IPS-20b (cell line): ENCODE results near the gene DDX3Y.

Experiments used
- H3K27ac ChIP-seq: one replicate; pipeline ENCODE4 v1.5.1; 2013; ENCODE audit warnings: low read length
- H3K27me3 ChIP-seq: 2 replicates; pipeline ENCODE4 v1.6.1; 2013; ENCODE audit warnings: mild to moderate bottlenecking, low read length, inconsistent platforms; ENCODE audit not compliant: insufficient read depth
- H3K36me3 ChIP-seq: 2 replicates; pipeline ENCODE4 v1.6.1; 2013; ENCODE audit warnings: low read depth, mild to moderate bottlenecking, inconsistent platforms, low read length, moderate library complexity; ENCODE audit not compliant: insufficient read depth
- H3K4me1 ChIP-seq: 2 replicates; pipeline ENCODE4 v1.6.1; 2013; ENCODE audit warnings: mild to moderate bottlenecking, control low read depth, inconsistent platforms, low read length, moderate library complexity; ENCODE audit not compliant: insufficient read depth
- H3K4me3 ChIP-seq: 2 replicates; pipeline ENCODE4 v1.5.1; 2013; ENCODE audit warnings: mild to moderate bottlenecking, low read length, inconsistent platforms
- H3K9ac ChIP-seq: 2 replicates; pipeline ENCODE4 v1.6.1; 2013; ENCODE audit warnings: low read depth, mild to moderate bottlenecking, inconsistent platforms, low read length, moderate library complexity
- H3K9me3 ChIP-seq: 2 replicates; pipeline ENCODE4 v1.6.1; 2013; ENCODE audit warnings: mild to moderate bottlenecking, low read depth, low read length, inconsistent platforms; ENCODE audit not compliant: insufficient read depth

DDX3Y gene

GRCh38 chrY:12904618-12905516 is at the start of gene DDX3Y:
TSS of gene DDX3Y (plus strand) at chrY:12904868. CDS start at chrY:12904937, 69 bp downstream.
- H3K27ac ChIP-seq = peak within 1 kb of the TSS; percentile 78
- H3K4me3 ChIP-seq = peak within 1 kb of the TSS; percentile 96
- H3K36me3 ChIP-seq = peaks cover 17% of the 10 kb centered on the region
- no peaks in the 10 kb centered on the region for H3K9me3 ChIP-seq
- no peaks in the 10 kb centered on the region for H3K4me1 ChIP-seq
- no peaks in the 10 kb centered on the region for H3K27me3 ChIP-seq
- H3K9ac ChIP-seq = peak within 1 kb of the TSS; percentile 97

GRCh38 chrY:12855791-12856275 is 48.8 kb upstream of the DDX3Y start:
- peaks cover 65% of the 10 kb centered on the region for H3K36me3 ChIP-seq
- no peak overlapping the region for H3K9ac ChIP-seq
- H3K27me3 ChIP-seq = no peaks in the 10 kb centered on the region
- H3K27ac ChIP-seq = no peak overlapping the region
- H3K9me3 ChIP-seq = no peaks in the 10 kb centered on the region
- no peak overlapping the region for H3K4me3 ChIP-seq
- no peaks in the 10 kb centered on the region for H3K4me1 ChIP-seq

GRCh38 chrY:12867960-12868359 is 36.7 kb upstream of the DDX3Y start:
- no peak overlapping the region for H3K9ac ChIP-seq
- H3K36me3 ChIP-seq = no peaks in the 10 kb centered on the region
- no peaks in the 10 kb centered on the region for H3K9me3 ChIP-seq
- H3K27ac ChIP-seq = no peak overlapping the region
- H3K4me1 ChIP-seq = peaks cover 3% of the 10 kb centered on the region; the same call in 1 of the 2 replicates
- no peak overlapping the region for H3K4me3 ChIP-seq
- no peaks in the 10 kb centered on the region for H3K27me3 ChIP-seq

- Histone ChIP-seq H3K36me3 (no peaks in the 10 kb centered on the region), H3K27ac (no peak overlapping the region), H3K4me3 (no peak overlapping the region), H3K9me3 (no peaks in the 10 kb centered on the region), H3K27me3 (no peaks in the 10 kb centered on the region), H3K4me1 (no peaks in the 10 kb centered on the region), H3K9ac (no peak overlapping the region)
These were observed 7.7 kb upstream of the DDX3Y start for GRCh38 chrY:12896973-12897372.

- no peaks in the 10 kb centered on the region for H3K9me3 ChIP-seq
- H3K27ac ChIP-seq = no peak overlapping the region
- H3K4me1 ChIP-seq = no peaks in the 10 kb centered on the region
- no peak overlapping the region for H3K9ac ChIP-seq
- H3K4me3 ChIP-seq = no peak overlapping the region
- H3K36me3 ChIP-seq = no peaks in the 10 kb centered on the region
- H3K27me3 ChIP-seq = no peaks in the 10 kb centered on the region
These were observed 6.1 kb upstream of the DDX3Y start for GRCh38 chrY:12898604-12899003.

- H3K27ac ChIP-seq = peak overlapping the region; percentile 78
- H3K9ac ChIP-seq = peak overlapping the region; percentile 97
- H3K36me3 ChIP-seq = peaks cover 23% of the 10 kb centered on the region
- H3K9me3 ChIP-seq = no peaks in the 10 kb centered on the region
- no peaks in the 10 kb centered on the region for H3K4me1 ChIP-seq
- H3K4me3 ChIP-seq = peak overlapping the region; percentile 96
- H3K27me3 ChIP-seq = no peaks in the 10 kb centered on the region
These were observed 827 bp downstream of the DDX3Y start for GRCh38 chrY:12905517-12905872.

- no peaks in the 10 kb centered on the region for H3K4me1 ChIP-seq
- H3K27ac ChIP-seq = peak overlapping the region; percentile 78
- peak overlapping the region; percentile 96 for H3K4me3 ChIP-seq
- no peaks in the 10 kb centered on the region for H3K9me3 ChIP-seq
- H3K27me3 ChIP-seq = no peaks in the 10 kb centered on the region
- peak overlapping the region; percentile 97 for H3K9ac ChIP-seq
- H3K36me3 ChIP-seq = peaks cover 27% of the 10 kb centered on the region
These were observed 1.2 kb downstream of the DDX3Y start for GRCh38 chrY:12905895-12906294.

GRCh38 chrY:12913541-12913940 is 8.9 kb downstream of the DDX3Y start:
- Histone ChIP-seq H3K4me1 (no peaks in the 10 kb centered on the region), H3K9ac (no peak overlapping the region), H3K27ac (no peak overlapping the region), H3K27me3 (no peaks in the 10 kb centered on the region), H3K4me3 (no peak overlapping the region), H3K9me3 (no peaks in the 10 kb centered on the region), H3K36me3 (peaks cover 98% of the 10 kb centered on the region)

- H3K27me3 ChIP-seq = no peaks in the 10 kb centered on the region
- H3K4me3 ChIP-seq = no peak overlapping the region
- H3K9me3 ChIP-seq = no peaks in the 10 kb centered on the region
- H3K9ac ChIP-seq = no peak overlapping the region
- no peak overlapping the region for H3K27ac ChIP-seq
- no peaks in the 10 kb centered on the region for H3K36me3 ChIP-seq
- no peaks in the 10 kb centered on the region for H3K4me1 ChIP-seq
These were observed 23.4 kb downstream of the DDX3Y start for GRCh38 chrY:12928043-12928442.

GRCh38 chrY:12941725-12942687 is 37.3 kb downstream of the DDX3Y start:
- Histone ChIP-seq H3K27ac (no peak overlapping the region), H3K36me3 (no peaks in the 10 kb centered on the region), H3K4me3 (no peak overlapping the region), H3K4me1 (no peaks in the 10 kb centered on the region), H3K27me3 (no peaks in the 10 kb centered on the region), H3K9ac (no peak overlapping the region), H3K9me3 (no peaks in the 10 kb centered on the region)
